GM12878 (cell line): ENCODE data around the gene PELI1. TPM values are rescaled to one million over a fixed set of nuclear protein-coding genes. Genes with fewer than 3 reads are reported as not detected.
A peak's percentile ranks its signal among the peaks of the same experiment; 100 is the strongest.

Source experiments
- ATAC-seq: fragments of 200-7000 bp; cut with Tn5 transposase; 3 replicates; pipeline ENCODE4 v1.9.1; 2020; ENCODE audit warnings: mild to moderate bottlenecking, moderate library complexity
- BruUV-seq: library from RNA; stranded (reverse); fragments of 400-500 nt; replicated peaks from 2 replicates; lab custom pipeline; 2021; lab: Mats Ljungman, UMichigan
- CTCF ChIA-PET: fragments of 300-600 bp; sonication (Branson Sonifier 250); formaldehyde crosslinking; extraction: SDS; loops from one replicate; lab custom pipeline; 2021; ENCODE audit warnings: inconsistent platforms; lab: Yijun Ruan, JAX
- POLR2A ChIA-PET: fragments of 350-600 bp; formaldehyde crosslinking; extraction: SDS; loops from one replicate; lab custom pipeline; 2021; ENCODE audit warnings: inconsistent platforms; lab: Charles Lee
- RAD21 ChIA-PET: fragments of 300-600 bp; sonication (Branson Sonifier 250); formaldehyde crosslinking; loops from one replicate; lab custom pipeline; 2023; ENCODE audit warnings: antibody characterized with exemption; ENCODE audit not compliant: unreplicated experiment; lab: Charles Lee
- SMC1A ChIA-PET: fragments of 300-600 bp; sonication (Branson Sonifier 250); formaldehyde crosslinking; loops from one replicate; lab custom pipeline; 2023; ENCODE audit not compliant: unreplicated experiment, uncharacterized antibody; lab: Charles Lee
- DNase-seq: peaks from one replicate; pipeline ENCODE4 v3.0.0-alpha.2; 2011; ENCODE audit warnings: low read depth, low spot score
- FAIRE-seq: peaks from 3 replicates; lab custom pipeline; 2011; peaks lifted over from hg19 to GRCh38; lab: Jason Lieb, UNC
- H2AFZ ChIP-seq: 2 replicates; pipeline ENCODE4 v1.6.0; 2011; ENCODE audit warnings: low read depth, low read length, control low read depth; ENCODE audit not compliant: control insufficient read depth
- H3K27ac ChIP-seq: 2 replicates; pipeline ENCODE4 v1.5.1; 2011; ENCODE audit warnings: control low read depth; ENCODE audit not compliant: control insufficient read depth, insufficient read depth
- H3K27me3 ChIP-seq, 2 experiments: replicated peaks in 1 of 2; 2 replicates each; pipeline versions ENCODE4 v1.6.0 to v1.6.1; 2011; ENCODE audit warnings: low read length in 1 of 2; ENCODE audit not compliant: control insufficient read depth in 2 of 2, insufficient read depth in 2 of 2
- H3K36me3 ChIP-seq, 2 experiments: 2 replicates each; pipeline ENCODE4 v1.5.1; 2011; ENCODE audit warnings: low read length in 1 of 2; ENCODE audit not compliant: control insufficient read depth in 2 of 2, insufficient read depth in 2 of 2
- H3K4me1 ChIP-seq: 2 replicates; pipeline ENCODE4 v1.6.1; 2011; ENCODE audit warnings: mild to moderate bottlenecking, low read length, moderate library complexity, mixed read lengths; ENCODE audit not compliant: control insufficient read depth, insufficient read depth
- H3K4me2 ChIP-seq: 2 replicates; pipeline ENCODE4 v1.6.0; 2011; ENCODE audit warnings: control low read depth; ENCODE audit not compliant: control insufficient read depth, insufficient read depth
- H3K4me3 ChIP-seq: fragments of 200-600 bp; sonication (generic); 2 replicates; pipeline ENCODE4 v1.5.1; 2016
- H3K79me2 ChIP-seq: 2 replicates; pipeline ENCODE4 v1.6.0; 2011; ENCODE audit warnings: low read length; ENCODE audit not compliant: control insufficient read depth, insufficient read depth
- H3K9ac ChIP-seq: 2 replicates; pipeline ENCODE4 v1.8.0; 2011; ENCODE audit warnings: low read length, control low read depth, mixed read lengths; ENCODE audit not compliant: control insufficient read depth, insufficient read depth
- H3K9me3 ChIP-seq: replicated peaks from 3 replicates; pipeline ENCODE4 v1.5.1; 2011; ENCODE audit warnings: mild to moderate bottlenecking, low read length; ENCODE audit not compliant: control insufficient read depth, insufficient read depth
- H4K20me1 ChIP-seq: 2 replicates; pipeline ENCODE4 v1.6.0; 2011; ENCODE audit not compliant: control insufficient read depth, insufficient read depth
- HDGF ChIP-seq: fragments of 450-650 bp; IDR thresholded peaks from 2 replicates; pipeline ENCODE4 v1.6.1; 2016; ENCODE audit warnings: antibody characterized with exemption
- WGBS: methylation state at CpG from one replicate; pipeline ENCODE4 v1.1.6; 2016; ENCODE audit warnings: low lambda C conversion rate; ENCODE audit not compliant: insufficient replicate concordance, insufficient coverage; ENCODE audit errors: missing lambda C conversion rate; 5-methylcytosine and 5-hydroxymethylcytosine counted together
- in situ Hi-C: fragments of 300-500 bp; cut with MboI; formaldehyde crosslinking; loops from 9 replicates; pipeline ENCODE4 v1.14.3; 2018; ENCODE audit warnings: mixed read lengths
- intact Hi-C: fragments of 100-400 bp; cut with micrococcal nuclease; formaldehyde crosslinking; loops from one replicate; pipeline ENCODE4 v1.14.2; 2022; ENCODE audit not compliant: unreplicated experiment
- polyA plus RNA-seq, 11 experiments: library from polyadenylated mRNA; depleted of rRNA in 4 of 11; unstranded in 6 of 11; stranded (reverse) in 5 of 11; fragments of >200 nt; fragmentation: Nextera tagmentation in 4 of 11; fragmentation: Illumina TruSeq in 1 of 11; extraction: Ambion mirVana in 4 of 11; extraction: Trizol in 1 of 11; gene quantifications; 1 replicate in 1 of 11; 2 replicates in 10 of 11; pipeline versions ENCODE4 v1.2.1 to v1.2.3, GENCODE V29; 2011 to 2016; ENCODE audit warnings: inconsistent platforms in 2 of 11, missing spikeins in 2 of 11, low read depth in 1 of 11
- total RNA-seq, 4 experiments: library from RNA; depleted of rRNA in 3 of 4; stranded (reverse); fragments of >200 nt in 3 of 4; fragmentation: Illumina TruSeq in 1 of 4; extraction: Trizol in 1 of 4; gene quantifications; 2 replicates each; pipeline versions ENCODE4 v1.2.1 to v1.2.3, GENCODE V29; 2013 to 2021
- TF ChIP-seq, protein P1 (sequence below): fragments of 450-650 bp; IDR thresholded peaks from 2 replicates; pipeline ENCODE4 v1.6.1; 2016; ENCODE audit warnings: mild to moderate bottlenecking, moderate library complexity, borderline replicate concordance

The PELI1 gene
- total and polyA plus RNA-seq, 10 of the 15 experiments (the other 5 are each of a cell fraction or from before 2014, with no cell fraction given), result 12.1 to 92.0 (median 39.8) TPM

DNA sequence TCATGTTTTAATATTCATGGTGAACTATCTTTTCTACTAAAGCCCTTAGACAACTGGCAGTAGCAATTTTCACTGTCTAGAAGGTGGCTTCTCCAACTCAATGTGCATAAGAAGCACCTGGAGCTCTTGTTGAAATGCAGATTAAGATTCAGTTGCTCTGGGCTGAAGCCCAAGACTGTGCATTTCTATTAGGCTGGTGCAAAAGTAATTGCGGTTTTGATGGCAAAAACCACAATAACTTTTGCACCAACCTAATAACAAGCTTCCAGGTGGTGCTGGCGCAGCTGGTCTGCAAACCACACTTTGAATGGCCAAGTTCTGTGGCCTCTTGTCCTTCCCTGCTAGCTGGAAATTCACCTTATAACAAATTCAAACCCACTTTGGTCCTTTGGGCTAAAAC is 98.3 kb downstream of the PELI1 start:
- ChIA-PET POLR2A (interaction anchor here (0.7 to 1.1 kb wide), 2 partner anchors 19 to 284 kb away, joined by 5 to 9 read pairs; no protein-coding TSS in a partner anchor), SMC1A (interaction anchor here (0.6 to 11.0 kb wide), 7 partner anchors 39 to 740 kb away, joined by 3 to 333 read pairs (median 3); no protein-coding TSS in a partner anchor), CTCF (interaction anchor here (1.6 to 14.1 kb wide), 5 partner anchors 8 to 442 kb away, joined by 3 to 420 read pairs (median 7); no protein-coding TSS in a partner anchor), RAD21 (interaction anchor here (0.7 to 12.9 kb wide), 4 partner anchors 60 to 282 kb away, joined by 3 to 358 read pairs (median 42); no protein-coding TSS in a partner anchor)
- no peak for ATAC-seq
- no peak overlapping the region for H3K4me2 ChIP-seq
- peaks cover 6% of the 10 kb centered on the region for H3K4me1 ChIP-seq
- intact Hi-C loops, result no loop called here
- 44% methylated on average over 2 of the region's 2 CpGs for WGBS
- FAIRE-seq, result no peak
- H2AFZ ChIP-seq, result no peak overlapping the region
- no peaks in the 10 kb centered on the region for H3K27me3 ChIP-seq
- no peak overlapping the region for H3K27ac ChIP-seq
- no peak for DNase-seq
- H3K9me3 ChIP-seq, result no peaks in the 10 kb centered on the region
- H3K9ac ChIP-seq, result no peak overlapping the region
- in situ Hi-C loops, result no loop called here
- TF ChIP-seq HDGF, result no peak
- TF ChIP-seq, protein P1, sequence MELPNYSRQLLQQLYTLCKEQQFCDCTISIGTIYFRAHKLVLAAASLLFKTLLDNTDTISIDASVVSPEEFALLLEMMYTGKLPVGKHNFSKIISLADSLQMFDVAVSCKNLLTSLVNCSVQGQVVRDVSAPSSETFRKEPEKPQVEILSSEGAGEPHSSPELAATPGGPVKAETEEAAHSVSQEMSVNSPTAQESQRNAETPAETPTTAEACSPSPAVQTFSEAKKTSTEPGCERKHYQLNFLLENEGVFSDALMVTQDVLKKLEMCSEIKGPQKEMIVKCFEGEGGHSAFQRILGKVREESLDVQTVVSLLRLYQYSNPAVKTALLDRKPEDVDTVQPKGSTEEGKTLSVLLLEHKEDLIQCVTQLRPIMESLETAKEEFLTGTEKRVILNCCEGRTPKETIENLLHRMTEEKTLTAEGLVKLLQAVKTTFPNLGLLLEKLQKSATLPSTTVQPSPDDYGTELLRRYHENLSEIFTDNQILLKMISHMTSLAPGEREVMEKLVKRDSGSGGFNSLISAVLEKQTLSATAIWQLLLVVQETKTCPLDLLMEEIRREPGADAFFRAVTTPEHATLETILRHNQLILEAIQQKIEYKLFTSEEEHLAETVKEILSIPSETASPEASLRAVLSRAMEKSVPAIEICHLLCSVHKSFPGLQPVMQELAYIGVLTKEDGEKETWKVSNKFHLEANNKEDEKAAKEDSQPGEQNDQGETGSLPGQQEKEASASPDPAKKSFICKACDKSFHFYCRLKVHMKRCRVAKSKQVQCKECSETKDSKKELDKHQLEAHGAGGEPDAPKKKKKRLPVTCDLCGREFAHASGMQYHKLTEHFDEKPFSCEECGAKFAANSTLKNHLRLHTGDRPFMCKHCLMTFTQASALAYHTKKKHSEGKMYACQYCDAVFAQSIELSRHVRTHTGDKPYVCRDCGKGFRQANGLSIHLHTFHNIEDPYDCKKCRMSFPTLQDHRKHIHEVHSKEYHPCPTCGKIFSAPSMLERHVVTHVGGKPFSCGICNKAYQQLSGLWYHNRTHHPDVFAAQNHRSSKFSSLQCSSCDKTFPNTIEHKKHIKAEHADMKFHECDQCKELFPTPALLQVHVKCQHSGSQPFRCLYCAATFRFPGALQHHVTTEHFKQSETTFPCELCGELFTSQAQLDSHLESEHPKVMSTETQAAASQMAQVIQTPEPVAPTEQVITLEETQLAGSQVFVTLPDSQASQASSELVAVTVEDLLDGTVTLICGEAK, result 0 out of 2 replicates have a peak, but pooled peaks have one; percentile 17
- H3K79me2 ChIP-seq, result no peaks in the 10 kb centered on the region
- no peaks in the 10 kb centered on the region for H3K36me3 ChIP-seq
- no TSS peak for BruUV-seq
- H4K20me1 ChIP-seq, result no peaks in the 10 kb centered on the region
- no peak overlapping the region for H3K4me3 ChIP-seq

Other genes starting within 250 kb of the PELI1 start
- gene VPS54, start 125.0 kb downstream of the PELI1 start, total RNA-seq (2014; rRNA removed), result 11.7 and 14.8 TPM in 2 replicates
- gene VPS54, start 125.0 kb downstream of the PELI1 start, total RNA-seq (2014; rRNA removed; fragmentation: Illumina TruSeq; extraction: Trizol), result 15.3 and 15.9 TPM in 2 replicates
- gene VPS54, start 125.0 kb downstream of the PELI1 start, total RNA-seq (2021), result 9.5 and 9.7 TPM in 2 replicates
- gene VPS54, start 125.0 kb downstream of the PELI1 start, polyA plus RNA-seq (2011; rRNA removed), result 16.2 and 25.4 TPM in 2 replicates
- 12.7 and 17.6 TPM in 2 replicates for gene VPS54, start 125.0 kb downstream of the PELI1 start, polyA plus RNA-seq (2014; fragmentation: Illumina TruSeq; extraction: Trizol)
- 1 to 10 TPM; 3.3 to 7.0 TPM for gene VPS54, start 125.0 kb downstream of the PELI1 start, polyA plus RNA-seq (2014; fragmentation: Nextera tagmentation; extraction: Ambion mirVana)
- 7.2 and 9.1 TPM in 2 replicates for gene VPS54, start 125.0 kb downstream of the PELI1 start, polyA plus RNA-seq (2014; rRNA removed)
- gene VPS54, start 125.0 kb downstream of the PELI1 start, polyA plus RNA-seq (2016; fragmentation: Nextera tagmentation; extraction: Ambion mirVana), result 1 to 10 TPM; 1.6 to 6.4 TPM